Neural cell (in vitro differentiated cells): Measurements from ENCODE around the gene TGM4. TPM values are rescaled to one million over a fixed set of nuclear protein-coding genes. Genes with fewer than 3 reads are reported as not detected.

Experiments
- H2AFZ ChIP-seq: fragments of 200-600, 300-800 bp; sonication (generic), shearing (Covaris generic); 2 replicates; pipeline ENCODE4 v1.6.0; 2014; ENCODE audit warnings: low read depth, mild to moderate bottlenecking, antibody characterized with exemption, low read length, moderate library complexity
- H3F3A ChIP-seq: fragments of 200-600 bp; shearing (Covaris generic); 2 replicates; pipeline ENCODE4 v1.6.1; 2016; ENCODE audit warnings: mild to moderate bottlenecking, moderate library complexity, mixed read lengths, antibody characterized with exemption, low read length; ENCODE audit not compliant: insufficient read depth, poor library complexity, severe bottlenecking
- H3K27ac ChIP-seq: fragments of 200-600, 300-800 bp; sonication (generic), shearing (Covaris generic); 2 replicates; pipeline ENCODE4 v1.5.1; 2014; ENCODE audit warnings: mild to moderate bottlenecking, low read length, moderate library complexity
- H3K27me3 ChIP-seq: fragments of 300-800, 200-600 bp; sonication (generic), shearing (Covaris generic); 2 replicates; pipeline ENCODE4 v1.6.0; 2014; ENCODE audit warnings: mild to moderate bottlenecking, low read depth, low read length, moderate library complexity; ENCODE audit not compliant: insufficient read depth
- H3K36me3 ChIP-seq: fragments of 300-800, 200-600 bp; sonication (generic), shearing (Covaris generic); 2 replicates; pipeline ENCODE4 v1.5.1; 2014; ENCODE audit warnings: mild to moderate bottlenecking, antibody characterized with exemption, low read length, moderate library complexity; ENCODE audit not compliant: insufficient read depth
- H3K4me2 ChIP-seq: fragments of 300-800, 200-600 bp; sonication (generic), shearing (Covaris generic); 2 replicates; pipeline ENCODE4 v1.6.0; 2014; ENCODE audit warnings: mild to moderate bottlenecking, low read length
- H3K4me3 ChIP-seq: fragments of 300-800, 200-600 bp; sonication (generic), shearing (Covaris generic); 2 replicates; pipeline ENCODE4 v1.5.1; 2014; ENCODE audit warnings: mild to moderate bottlenecking, low read length, moderate library complexity
- H3K79me2 ChIP-seq: fragments of 200-600 bp; shearing (Covaris generic); replicated peaks from 2 replicates; pipeline ENCODE4 v1.6.0; 2014; ENCODE audit warnings: mild to moderate bottlenecking, low read length, moderate library complexity; ENCODE audit not compliant: insufficient read depth
- H3K9ac ChIP-seq: fragments of 300-800, 200-600 bp; sonication (generic), shearing (Covaris generic); 2 replicates; pipeline ENCODE4 v1.6.1; 2016; ENCODE audit warnings: mild to moderate bottlenecking, low read length, mixed read lengths
- H3K9me2 ChIP-seq: fragments of 200-600 bp; shearing (Covaris generic); 2 replicates; pipeline ENCODE4 v1.6.1; 2016; ENCODE audit warnings: mild to moderate bottlenecking, low read length, mixed read lengths; ENCODE audit not compliant: insufficient read depth
- H3K9me3 ChIP-seq: fragments of 200-600, 300-800 bp; sonication (generic), shearing (Covaris generic); 2 replicates; pipeline ENCODE4 v1.6.1; 2016; ENCODE audit warnings: mild to moderate bottlenecking, mixed run types, low read length, moderate library complexity, mixed read lengths
- H4K20me1 ChIP-seq: fragments of 200-600 bp; shearing (Covaris generic); 2 replicates; pipeline ENCODE4 v1.6.1; 2016; ENCODE audit warnings: mild to moderate bottlenecking, mixed run types; ENCODE audit not compliant: insufficient read depth
- EP300 ChIP-seq: fragments of 450-650 bp; conservative IDR thresholded peaks from 2 replicates; pipeline ENCODE4 v1.6.1; 2014; ENCODE audit warnings: antibody characterized with exemption, mild to moderate bottlenecking, moderate library complexity; ENCODE audit not compliant: poor library complexity, severe bottlenecking
- EZH2 ChIP-seq: fragments of 200-600, 300-800 bp; shearing (Covaris generic), sonication (generic); IDR thresholded peaks from 2 replicates; pipeline ENCODE4 v1.6.1; 2014; ENCODE audit warnings: antibody characterized with exemption, low read length, borderline replicate concordance, mild to moderate bottlenecking; ENCODE audit not compliant: insufficient read depth, poor library complexity, severe bottlenecking
- MXI1 ChIP-seq: fragments of 450-650 bp; conservative IDR thresholded peaks from 2 replicates; pipeline ENCODE4 v1.6.1; 2014; ENCODE audit warnings: antibody characterized with exemption, mild to moderate bottlenecking; ENCODE audit not compliant: poor library complexity, severe bottlenecking
- POLR2AphosphoS5 ChIP-seq: IDR thresholded peaks from 2 replicates; pipeline ENCODE4 v1.6.1; 2012
- RAD21 ChIP-seq: fragments of 450-650 bp; conservative IDR thresholded peaks from 2 replicates; pipeline ENCODE4 v1.6.1; 2014; ENCODE audit warnings: antibody characterized with exemption, mild to moderate bottlenecking, moderate library complexity
- SMC3 ChIP-seq: fragments of 450-650 bp; conservative IDR thresholded peaks from 2 replicates; pipeline ENCODE4 v1.6.1; 2014; ENCODE audit warnings: antibody characterized with exemption, mild to moderate bottlenecking, moderate library complexity; ENCODE audit not compliant: poor library complexity
- TAF1 ChIP-seq: IDR thresholded peaks from 2 replicates; pipeline ENCODE4 v1.6.1; 2012; ENCODE audit warnings: low read depth
- polyA plus RNA-seq: library from polyadenylated mRNA; depleted of rRNA; stranded (reverse); fragments of >200 nt; gene quantifications from 2 replicates; pipeline ENCODE4 v1.2.3, GENCODE V29; 2014
- TF ChIP-seq, protein P1 (sequence below): fragments of 450-650 bp; IDR thresholded peaks from 2 replicates; pipeline ENCODE4 v1.5.1; 2014; ENCODE audit warnings: antibody characterized with exemption, mild to moderate bottlenecking, moderate library complexity; ENCODE audit not compliant: poor library complexity, severe bottlenecking
- TF ChIP-seq, protein P2 (sequence below): IDR thresholded peaks from 2 replicates; pipeline ENCODE4 v1.6.1; 2012; ENCODE audit warnings: borderline replicate concordance

TGM4 gene
- polyA plus RNA-seq, 1 donor from 2014 or later, result not detected

DNA sequence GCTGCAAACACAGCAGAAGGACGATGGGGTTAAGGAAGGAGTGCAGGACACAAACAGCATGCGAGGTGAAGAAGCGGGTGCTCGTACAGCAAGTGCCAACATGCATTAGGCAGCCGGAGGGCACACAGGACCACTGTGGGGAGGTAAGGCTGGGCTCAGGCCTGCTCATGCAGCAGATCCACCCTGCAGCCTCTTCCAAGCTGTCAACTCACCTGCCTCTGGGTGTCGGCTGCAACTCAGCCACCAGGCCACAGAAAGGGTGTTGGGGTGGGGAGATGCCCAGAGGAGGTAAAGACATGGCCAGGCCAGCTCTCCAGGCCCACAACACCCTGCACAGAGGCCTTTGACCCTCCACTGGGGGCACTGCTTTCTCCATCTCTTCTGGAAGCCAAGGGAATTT, 44.2 kb downstream of the TGM4 start:
- no peaks in the 10 kb centered on the region for H3K9me3 ChIP-seq
- H3K4me3 ChIP-seq, result no peak overlapping the region
- no peaks in the 10 kb centered on the region for H3K27me3 ChIP-seq
- no peaks in the 10 kb centered on the region for H3K9me2 ChIP-seq
- TF ChIP-seq SMC3 (no peak), MXI1 (no peak), RAD21 (no peak), EP300 (no peak), TAF1 (no peak), POLR2AphosphoS5 (no peak), EZH2 (no peak)
- TF ChIP-seq, protein P1, sequence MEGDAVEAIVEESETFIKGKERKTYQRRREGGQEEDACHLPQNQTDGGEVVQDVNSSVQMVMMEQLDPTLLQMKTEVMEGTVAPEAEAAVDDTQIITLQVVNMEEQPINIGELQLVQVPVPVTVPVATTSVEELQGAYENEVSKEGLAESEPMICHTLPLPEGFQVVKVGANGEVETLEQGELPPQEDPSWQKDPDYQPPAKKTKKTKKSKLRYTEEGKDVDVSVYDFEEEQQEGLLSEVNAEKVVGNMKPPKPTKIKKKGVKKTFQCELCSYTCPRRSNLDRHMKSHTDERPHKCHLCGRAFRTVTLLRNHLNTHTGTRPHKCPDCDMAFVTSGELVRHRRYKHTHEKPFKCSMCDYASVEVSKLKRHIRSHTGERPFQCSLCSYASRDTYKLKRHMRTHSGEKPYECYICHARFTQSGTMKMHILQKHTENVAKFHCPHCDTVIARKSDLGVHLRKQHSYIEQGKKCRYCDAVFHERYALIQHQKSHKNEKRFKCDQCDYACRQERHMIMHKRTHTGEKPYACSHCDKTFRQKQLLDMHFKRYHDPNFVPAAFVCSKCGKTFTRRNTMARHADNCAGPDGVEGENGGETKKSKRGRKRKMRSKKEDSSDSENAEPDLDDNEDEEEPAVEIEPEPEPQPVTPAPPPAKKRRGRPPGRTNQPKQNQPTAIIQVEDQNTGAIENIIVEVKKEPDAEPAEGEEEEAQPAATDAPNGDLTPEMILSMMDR, result no peak
- TF ChIP-seq, protein P2, sequence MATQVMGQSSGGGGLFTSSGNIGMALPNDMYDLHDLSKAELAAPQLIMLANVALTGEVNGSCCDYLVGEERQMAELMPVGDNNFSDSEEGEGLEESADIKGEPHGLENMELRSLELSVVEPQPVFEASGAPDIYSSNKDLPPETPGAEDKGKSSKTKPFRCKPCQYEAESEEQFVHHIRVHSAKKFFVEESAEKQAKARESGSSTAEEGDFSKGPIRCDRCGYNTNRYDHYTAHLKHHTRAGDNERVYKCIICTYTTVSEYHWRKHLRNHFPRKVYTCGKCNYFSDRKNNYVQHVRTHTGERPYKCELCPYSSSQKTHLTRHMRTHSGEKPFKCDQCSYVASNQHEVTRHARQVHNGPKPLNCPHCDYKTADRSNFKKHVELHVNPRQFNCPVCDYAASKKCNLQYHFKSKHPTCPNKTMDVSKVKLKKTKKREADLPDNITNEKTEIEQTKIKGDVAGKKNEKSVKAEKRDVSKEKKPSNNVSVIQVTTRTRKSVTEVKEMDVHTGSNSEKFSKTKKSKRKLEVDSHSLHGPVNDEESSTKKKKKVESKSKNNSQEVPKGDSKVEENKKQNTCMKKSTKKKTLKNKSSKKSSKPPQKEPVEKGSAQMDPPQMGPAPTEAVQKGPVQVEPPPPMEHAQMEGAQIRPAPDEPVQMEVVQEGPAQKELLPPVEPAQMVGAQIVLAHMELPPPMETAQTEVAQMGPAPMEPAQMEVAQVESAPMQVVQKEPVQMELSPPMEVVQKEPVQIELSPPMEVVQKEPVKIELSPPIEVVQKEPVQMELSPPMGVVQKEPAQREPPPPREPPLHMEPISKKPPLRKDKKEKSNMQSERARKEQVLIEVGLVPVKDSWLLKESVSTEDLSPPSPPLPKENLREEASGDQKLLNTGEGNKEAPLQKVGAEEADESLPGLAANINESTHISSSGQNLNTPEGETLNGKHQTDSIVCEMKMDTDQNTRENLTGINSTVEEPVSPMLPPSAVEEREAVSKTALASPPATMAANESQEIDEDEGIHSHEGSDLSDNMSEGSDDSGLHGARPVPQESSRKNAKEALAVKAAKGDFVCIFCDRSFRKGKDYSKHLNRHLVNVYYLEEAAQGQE, result no peak
- no peaks in the 10 kb centered on the region for H3F3A ChIP-seq
- no peaks in the 10 kb centered on the region for H3K79me2 ChIP-seq
- no peak overlapping the region for H3K9ac ChIP-seq
- no peak overlapping the region for H3K4me2 ChIP-seq
- no peaks in the 10 kb centered on the region for H4K20me1 ChIP-seq
- H3K27ac ChIP-seq, result no peak overlapping the region
- no peak overlapping the region for H2AFZ ChIP-seq
- H3K36me3 ChIP-seq, result no peaks in the 10 kb centered on the region

- no peaks in the 10 kb centered on the region for H3K9me2 ChIP-seq
- H3K4me3 ChIP-seq, result no peak overlapping the region
- H3K36me3 ChIP-seq, result no peaks in the 10 kb centered on the region
- no peaks in the 10 kb centered on the region for H3K27me3 ChIP-seq
- H3K9me3 ChIP-seq, result no peaks in the 10 kb centered on the region
- no peaks in the 10 kb centered on the region for H3K79me2 ChIP-seq
- H2AFZ ChIP-seq, result no peak overlapping the region
- H3K9ac ChIP-seq, result no peak overlapping the region
- TF ChIP-seq POLR2AphosphoS5, result no peak
- TF ChIP-seq, protein P1, result no peak
- TF ChIP-seq SMC3, result no peak
- TF ChIP-seq, protein P2, result no peak
- no peak for TF ChIP-seq MXI1
- TF ChIP-seq TAF1, result no peak
- no peak for TF ChIP-seq RAD21
- no peak for TF ChIP-seq EZH2
- TF ChIP-seq EP300, result no peak
- H3K4me2 ChIP-seq, result no peak overlapping the region
- H3F3A ChIP-seq, result no peaks in the 10 kb centered on the region
- H4K20me1 ChIP-seq, result no peaks in the 10 kb centered on the region
- no peak overlapping the region for H3K27ac ChIP-seq
Measured at GRCh38 chr3:44920081-44920480, 45.7 kb downstream of the TGM4 start.
